HL-60 (cell line): ENCODE results near the gene KRT6A.

Experiments used
- DNase-seq, 2 experiments: peaks; one replicate each; pipeline ENCODE4 v3.0.0-alpha.2; 2010 to 2020; ENCODE audit warnings: low read depth in 1 of 2, low spot score in 1 of 2
- H3K27ac ChIP-seq: fragments of 250-450 bp; sonication (Bioruptor Pico); replicated peaks from 2 replicates; pipeline ENCODE4 v1.5.1; 2020; ENCODE audit warnings: mild to moderate bottlenecking, moderate library complexity
- H3K27me3 ChIP-seq: fragments of 250-450 bp; sonication (Bioruptor Pico); 2 replicates; pipeline ENCODE4 v1.5.1; 2021; ENCODE audit warnings: mild to moderate bottlenecking, moderate library complexity; ENCODE audit not compliant: insufficient read depth, poor library complexity, severe bottlenecking
- H3K4me3 ChIP-seq: replicated peaks from 2 replicates; pipeline ENCODE4 v1.5.1; 2011; ENCODE audit warnings: mild to moderate bottlenecking, control low read depth, low read length; ENCODE audit not compliant: insufficient read depth
- CTCF ChIP-seq: IDR thresholded peaks from one replicate; pipeline ENCODE4 v1.5.1; 2011; ENCODE audit warnings: low read length, control low read depth, inconsistent platforms; ENCODE audit not compliant: insufficient read depth
- GABPA ChIP-seq: IDR thresholded peaks from 2 replicates; pipeline ENCODE4 v1.6.1; 2012; ENCODE audit warnings: low read depth
- POLR2AphosphoS5 ChIP-seq: IDR thresholded peaks from 2 replicates; pipeline ENCODE4 v1.6.1; 2012; ENCODE audit warnings: low read depth
- REST ChIP-seq: IDR thresholded peaks from 2 replicates; pipeline ENCODE4 v1.6.1; 2012; ENCODE audit warnings: low read depth; ENCODE audit not compliant: insufficient replicate concordance
- SPI1 ChIP-seq: IDR thresholded peaks from 2 replicates; pipeline ENCODE4 v1.6.1; 2012; ENCODE audit warnings: low read depth, mild to moderate bottlenecking, borderline replicate concordance

Gene KRT6A

GRCh38 chr12:52518574-52519386, 25.7 kb upstream of the KRT6A start:
- no peak for TF ChIP-seq GABPA
- no peak for TF ChIP-seq CTCF
- TF ChIP-seq SPI1 = no peak
- TF ChIP-seq POLR2AphosphoS5 = no peak
- TF ChIP-seq REST = no peak

GRCh38 chr12:52517888-52518287, 24.8 kb upstream of the KRT6A start:
- TF ChIP-seq POLR2AphosphoS5 (no peak), GABPA (no peak), CTCF (no peak), SPI1 (no peak), REST (no peak)
- Histone ChIP-seq H3K27ac (no peak overlapping the region), H3K27me3 (peaks cover 6% of the 10 kb centered on the region), H3K4me3 (no peak overlapping the region)
- no peak for DNase-seq

More at GRCh38 chr12:52518574-52519386, 25.7 kb upstream of the KRT6A start:
- no peaks in the 10 kb centered on the region for H3K27me3 ChIP-seq
- H3K27ac ChIP-seq = no peak overlapping the region
- no peak for DNase-seq
- no peak overlapping the region for H3K4me3 ChIP-seq

- Histone ChIP-seq H3K27ac (no peak overlapping the region), H3K4me3 (no peak overlapping the region)
Observed at GRCh38 chr12:52517005-52517835, 24.2 kb upstream of the KRT6A start.

More at GRCh38 chr12:52517005-52517835, 24.2 kb upstream of the KRT6A start:
- no peak for TF ChIP-seq REST
- TF ChIP-seq SPI1 = no peak
- TF ChIP-seq POLR2AphosphoS5 = no peak
- TF ChIP-seq CTCF = no peak
- TF ChIP-seq GABPA = no peak
- DNase-seq = no peak
- H3K27me3 ChIP-seq = peaks cover 6% of the 10 kb centered on the region
